NCI-H82 (cell line): ENCODE measurements around the gene OTUD7B.
"Not testable (repeated sequence)": the region's sequence is repeated elsewhere in the genome, so short reads cannot be mapped to it uniquely, and the experiment has no call there.

Source experiments
- DNase-seq: peaks from one replicate; lab custom pipeline; 2025; lab: John Stamatoyannopoulos, UW

Gene OTUD7B

DNA sequence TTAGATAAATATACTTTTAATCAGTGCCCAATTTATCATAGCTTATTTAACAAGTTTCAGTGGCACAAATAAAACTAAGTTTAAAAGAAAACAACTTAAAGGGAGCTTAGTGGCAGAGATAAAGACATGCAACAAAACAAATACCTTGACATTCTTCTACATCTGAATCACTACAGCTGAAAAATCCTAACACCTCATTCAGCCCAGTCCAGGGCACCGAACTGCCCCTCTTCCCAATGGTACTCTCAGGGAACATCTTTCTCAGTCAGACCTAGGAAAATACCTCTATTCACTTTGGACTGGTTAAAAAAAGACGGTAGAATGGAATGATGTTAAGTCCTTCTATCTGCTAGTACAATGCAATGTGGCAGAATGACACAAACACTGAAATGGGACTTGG lies 8.3 kb downstream of the OTUD7B start:
- no peak for DNase-seq

DNA sequence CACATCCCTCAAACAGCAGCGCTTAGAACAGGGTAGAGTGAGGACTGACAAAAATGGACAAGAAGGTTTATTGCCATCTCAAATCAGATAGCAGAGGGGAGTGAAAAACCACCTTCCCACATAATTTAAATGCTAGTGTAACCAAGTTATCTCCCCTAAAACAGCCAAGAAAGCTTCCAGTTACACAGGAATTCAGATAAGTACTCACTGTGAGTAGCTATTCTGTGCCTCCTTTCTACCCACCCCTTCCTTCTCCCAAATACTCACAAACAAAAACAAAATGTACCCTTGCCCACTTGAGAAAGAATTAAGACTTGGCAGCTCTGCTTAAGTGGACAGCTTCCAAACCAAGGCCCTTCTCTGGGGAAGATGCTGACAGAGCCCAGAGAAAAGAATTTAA lies 9.1 kb downstream of the OTUD7B start:
- no peak for DNase-seq

- DNase-seq: no peak
These were observed 12.8 kb downstream of the OTUD7B start for GRCh38 chr1:149997585-149998262.

DNA sequence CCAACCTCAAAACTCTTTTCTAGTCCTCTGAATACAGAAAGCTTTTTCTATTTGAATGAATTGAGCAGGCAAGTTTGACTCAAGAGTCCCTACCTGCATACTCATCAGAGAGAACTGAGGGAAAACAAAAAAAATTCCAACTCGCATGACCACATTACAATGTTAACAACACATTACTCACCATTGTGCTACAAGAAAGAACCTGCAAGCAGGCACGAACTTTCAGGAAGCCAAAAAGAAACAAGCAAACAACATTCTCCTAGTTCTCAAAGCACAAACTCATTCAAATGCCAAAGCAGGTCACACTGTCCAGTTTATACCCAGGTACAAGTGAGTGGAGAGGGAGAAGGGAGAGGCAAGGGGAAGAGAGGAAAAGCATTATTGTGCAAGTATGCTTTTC lies 14.6 kb downstream of the OTUD7B start:
- no peak for DNase-seq

DNA sequence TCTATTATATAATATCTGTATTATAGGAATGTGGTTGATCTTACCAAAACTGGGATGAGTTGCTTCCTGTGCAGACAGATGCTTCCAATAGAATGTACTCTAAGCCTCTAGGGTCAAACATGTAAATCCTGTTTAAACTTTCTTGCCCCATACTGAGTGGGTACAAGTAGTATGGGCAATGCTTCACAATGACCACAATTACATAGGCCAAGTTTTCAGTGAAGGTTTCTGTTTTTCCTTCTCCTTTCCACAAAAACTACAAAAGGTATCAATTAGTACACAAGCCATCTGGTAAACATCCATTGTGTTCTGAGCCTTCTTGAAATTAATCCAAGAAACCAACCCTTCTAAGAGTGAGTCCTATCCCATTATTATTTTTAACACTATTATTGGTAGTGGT lies 16.8 kb downstream of the OTUD7B start:
- DNase-seq: no peak

DNA sequence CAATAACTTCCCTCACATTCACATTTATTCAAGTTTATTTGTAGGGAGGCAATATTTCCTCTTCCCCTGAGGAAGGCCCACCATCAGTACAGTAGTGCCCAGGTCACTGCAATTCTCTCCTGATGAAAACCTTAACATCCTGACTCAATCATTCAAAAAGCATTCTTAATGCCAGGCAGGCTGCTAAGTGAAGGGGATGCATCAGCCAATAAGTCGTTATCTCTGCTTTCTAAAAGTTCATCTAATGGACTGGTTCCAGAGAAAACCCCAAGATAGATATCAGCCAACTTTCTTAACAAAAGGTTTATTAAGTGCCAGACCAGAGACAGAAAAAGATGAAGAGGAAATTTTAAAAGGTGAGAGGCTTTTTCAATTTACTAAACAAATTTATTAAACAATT lies 17.3 kb downstream of the OTUD7B start:
- no peak for DNase-seq

- DNase-seq: no peak
These were observed 23.3 kb downstream of the OTUD7B start for GRCh38 chr1:149987297-149987595.

GRCh38 chr1:149986486-149987296 lies 23.8 kb downstream of the OTUD7B start:
- no peak for DNase-seq

DNA sequence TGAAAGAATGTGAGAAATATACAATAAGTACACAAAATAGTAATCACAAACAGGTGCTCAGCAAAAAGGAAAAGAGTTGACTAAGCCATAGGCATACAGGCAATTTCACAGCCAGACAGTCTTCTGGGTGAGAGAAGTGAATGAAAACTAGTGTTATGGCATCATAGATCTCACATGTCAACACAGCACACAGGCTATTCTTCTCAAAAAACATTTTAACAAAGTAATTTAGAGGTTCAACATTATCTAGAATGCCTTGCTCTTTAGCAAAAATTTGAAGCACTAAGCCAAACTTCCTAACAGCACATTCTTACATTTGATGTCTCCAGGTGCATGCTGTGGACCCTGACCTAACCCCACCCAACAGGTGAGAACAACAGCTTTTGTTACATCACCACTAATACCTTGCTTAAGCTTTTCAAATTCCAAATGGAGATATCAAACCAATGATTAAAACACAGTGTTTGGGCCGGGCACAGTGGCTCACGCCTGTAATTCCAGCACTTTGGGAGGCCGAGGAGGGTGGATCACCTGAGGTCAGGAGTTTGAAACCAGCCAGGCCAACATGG lies 30.5 kb downstream of the OTUD7B start:
- DNase-seq: no peak

DNA sequence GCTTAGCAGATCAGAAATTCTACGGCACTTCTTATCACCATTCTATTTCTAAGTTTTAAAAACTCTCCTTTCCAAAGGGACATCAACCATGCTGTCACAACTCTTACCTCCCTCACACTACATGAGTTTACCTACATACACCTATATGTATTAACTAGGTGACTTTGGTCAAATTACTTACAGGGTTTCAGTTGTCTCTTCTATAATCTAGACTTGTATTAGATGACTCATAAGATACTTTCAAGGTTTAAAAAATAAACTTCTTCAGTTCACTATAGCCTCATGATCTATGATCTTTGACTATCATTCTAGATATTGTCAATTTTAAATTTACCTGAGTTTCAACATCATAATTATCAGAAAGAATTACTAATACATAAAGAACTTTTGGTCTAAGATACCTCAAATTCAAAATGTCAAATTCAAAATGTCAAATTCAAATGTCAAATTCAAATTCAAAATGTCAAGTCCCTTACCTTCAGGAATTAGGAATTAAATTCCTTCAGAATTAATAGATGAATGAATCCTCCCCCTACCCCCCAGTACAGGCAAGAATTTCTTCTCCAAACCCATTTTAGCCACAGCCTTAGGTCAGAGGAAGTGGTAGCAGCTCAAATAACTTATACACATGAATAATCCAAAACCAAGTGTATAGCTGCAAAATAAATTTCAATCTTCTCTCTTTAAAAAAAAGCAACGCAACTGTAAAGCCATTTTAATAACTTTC lies 31.1 kb downstream of the OTUD7B start:
- DNase-seq: no peak

DNA sequence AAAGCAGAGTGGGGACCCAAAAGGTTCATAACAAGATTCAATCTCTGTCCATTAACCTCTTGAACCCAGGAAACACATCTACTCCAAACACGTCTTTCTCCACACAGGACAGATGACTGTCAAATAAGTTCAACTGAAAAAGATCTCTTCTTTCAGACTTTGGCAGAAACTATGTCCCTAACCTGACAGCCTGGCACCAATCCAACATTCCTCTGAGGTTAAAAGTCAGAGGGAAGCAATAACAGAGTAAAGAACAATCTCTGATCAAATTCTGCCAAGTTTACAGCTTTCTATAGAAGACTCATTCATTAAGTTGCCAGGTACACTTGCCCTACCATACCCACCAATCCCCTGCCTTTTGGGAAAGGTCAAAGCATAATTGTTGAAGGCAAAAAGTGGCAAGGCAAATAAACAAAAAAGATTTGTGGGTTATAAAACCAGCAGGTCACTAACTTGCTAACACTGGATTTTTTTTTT lies 31.9 kb downstream of the OTUD7B start:
- no peak for DNase-seq

DNA sequence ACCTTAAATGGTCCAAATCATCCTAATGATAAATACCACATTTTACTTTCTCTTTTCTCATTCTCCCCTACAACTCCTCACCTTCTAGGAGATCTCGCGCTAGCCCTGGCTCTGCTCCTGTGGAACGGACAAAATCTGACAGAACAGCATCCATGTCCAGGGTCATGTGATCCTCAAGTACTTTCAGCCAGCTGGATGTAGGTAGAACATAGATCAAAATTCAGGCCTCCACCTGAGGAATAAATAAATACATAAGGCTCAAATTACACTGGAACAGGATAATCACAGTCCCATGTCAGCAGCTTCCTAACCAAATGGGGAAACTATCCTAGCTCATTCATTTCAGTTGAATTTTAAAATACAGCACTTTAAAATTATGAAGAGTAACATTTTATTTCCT lies 33.2 kb downstream of the OTUD7B start:
- DNase-seq: no peak

DNA sequence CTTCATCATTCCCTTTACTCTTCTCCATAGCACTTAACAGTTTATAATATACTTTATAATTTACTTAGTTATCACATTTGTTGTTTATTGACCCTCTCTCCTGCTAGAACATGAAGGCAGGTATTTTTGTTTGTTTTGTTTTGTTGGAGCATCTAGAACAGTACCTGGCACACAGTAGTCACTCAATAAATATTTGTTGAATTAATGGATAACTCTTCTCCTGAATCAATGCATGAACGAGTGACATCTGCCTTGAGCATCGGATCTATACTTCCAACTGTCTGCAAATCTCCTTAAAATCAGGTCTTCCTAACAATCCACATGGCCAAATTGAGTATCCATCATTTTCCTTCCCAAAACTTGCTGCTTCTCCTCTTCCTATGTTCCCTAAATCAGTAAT lies 38.0 kb downstream of the OTUD7B start:
- DNase-seq: no peak

GRCh38 chr1:149967646-149968045 lies 42.9 kb downstream of the OTUD7B start:
- no peak for DNase-seq

DNA sequence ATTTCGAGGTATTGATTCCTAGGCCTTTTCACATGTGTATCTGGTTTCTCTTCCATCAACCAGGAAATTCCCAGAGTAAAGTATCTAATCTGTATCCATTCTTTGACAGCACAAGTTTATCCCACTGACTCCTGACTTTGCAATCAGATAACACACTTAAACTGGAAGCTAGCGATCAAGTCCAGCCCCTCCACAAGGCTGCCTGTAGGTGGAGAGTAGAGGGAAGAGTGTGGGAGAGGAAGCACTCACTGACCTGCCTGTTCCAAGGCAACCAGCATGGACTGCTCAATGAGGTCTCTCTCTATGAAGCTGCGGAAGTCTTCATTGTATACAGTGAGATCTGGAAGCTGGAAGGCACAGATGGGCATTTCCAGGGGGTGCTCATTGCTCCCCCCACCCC lies 43.5 kb downstream of the OTUD7B start:
- no peak for DNase-seq

- DNase-seq: no peak
These were observed 44.1 kb downstream of the OTUD7B start for GRCh38 chr1:149966405-149966804.

DNA sequence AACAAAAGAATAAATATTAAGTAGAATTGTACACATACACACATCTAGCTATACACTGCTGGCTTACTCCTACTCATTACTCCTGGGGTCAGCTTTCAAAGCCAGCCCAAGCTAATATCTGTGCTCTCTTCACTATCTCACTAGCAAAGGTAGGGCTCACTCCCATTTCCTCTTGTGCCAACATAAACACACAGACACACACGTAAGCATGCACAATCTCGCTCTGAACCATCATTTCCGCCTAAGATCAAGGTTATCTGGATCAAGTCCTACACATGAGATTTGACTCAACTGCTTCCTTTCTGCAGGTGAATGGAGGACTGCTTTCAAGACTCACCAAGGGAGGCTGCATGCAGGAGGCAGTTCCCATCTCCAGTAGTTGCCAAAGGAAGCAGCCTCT lies 45.1 kb downstream of the OTUD7B start:
- DNase-seq: no peak

DNA sequence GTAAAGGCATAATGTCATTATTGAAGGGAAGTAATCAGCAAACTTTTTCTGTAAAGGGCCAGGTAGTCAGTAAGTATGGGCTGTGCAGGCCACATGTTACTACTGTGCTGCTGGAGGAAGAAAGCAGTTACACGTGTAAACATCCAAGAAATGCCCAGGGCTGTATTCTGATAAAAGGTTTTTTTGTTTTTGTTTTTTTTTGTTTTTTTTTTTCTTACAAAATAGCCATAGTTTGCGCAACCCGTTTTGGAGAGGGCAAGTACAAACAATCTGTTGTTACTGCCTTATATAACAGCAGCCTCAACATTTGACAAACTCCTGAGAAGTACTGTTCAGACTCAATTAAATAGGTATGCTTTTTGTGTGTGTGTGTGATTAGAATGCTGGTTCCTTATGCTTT lies 47.2 kb downstream of the OTUD7B start:
- no peak for DNase-seq

- no peak for DNase-seq
These were observed 47.8 kb downstream of the OTUD7B start for GRCh38 chr1:149962736-149963135.

- DNase-seq: peak; percentile 80
These were observed 48.4 kb downstream of the OTUD7B start for GRCh38 chr1:149962039-149962647.

- not testable (repeated sequence) for DNase-seq
These were observed 53.0 kb downstream of the OTUD7B start for GRCh38 chr1:149957548-149957947.

DNA sequence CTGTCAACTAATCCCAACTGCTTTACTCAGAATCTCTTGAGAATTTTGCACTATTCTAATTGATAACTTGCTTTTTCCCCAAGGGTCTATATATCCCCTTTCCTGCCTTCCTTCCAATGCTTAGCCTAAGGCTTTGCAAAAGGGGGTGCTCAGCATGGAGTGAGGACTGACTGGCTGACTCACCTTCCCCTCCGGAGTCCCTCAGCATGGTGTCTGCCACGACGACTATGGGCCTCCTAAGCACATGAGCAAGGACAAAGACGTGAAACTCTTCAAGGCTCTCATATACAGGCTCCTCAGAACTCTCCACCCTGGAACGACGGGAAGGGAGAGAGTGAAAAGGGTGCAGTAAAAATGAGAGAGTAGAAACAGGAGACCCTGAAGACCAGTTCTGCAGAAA lies 60.6 kb downstream of the OTUD7B start:
- no peak for DNase-seq
